ENCODE results near the gene RASSF7.

Gene RASSF7

GRCh38 chr11:586376-587316 is 25.9 kb downstream of the RASSF7 start:
- DNase-seq (ENCODE audit: low read depth), result no peak

GRCh38 chr11:587546-587945 is 26.8 kb downstream of the RASSF7 start:
- DNase-seq (ENCODE audit: low read depth), result no peak

- DNase-seq (ENCODE audit: low read depth), result no peak
Measured at GRCh38 chr11:587978-588380, 27.2 kb downstream of the RASSF7 start.

GRCh38 chr11:589798-590197 is 29.0 kb downstream of the RASSF7 start:
- no peak for DNase-seq (ENCODE audit: low read depth)

- no peak for DNase-seq (ENCODE audit: low read depth)
Measured at GRCh38 chr11:590997-591396, 30.2 kb downstream of the RASSF7 start.

- no peak for DNase-seq (ENCODE audit: low read depth)
Measured at GRCh38 chr11:592501-592900, 31.7 kb downstream of the RASSF7 start.

- no peak for DNase-seq (ENCODE audit: low read depth)
Measured at GRCh38 chr11:592918-593317, 32.1 kb downstream of the RASSF7 start.

GRCh38 chr11:593347-593746 is 32.6 kb downstream of the RASSF7 start:
- DNase-seq (ENCODE audit: low read depth), result no peak

- DNase-seq (ENCODE audit: low read depth), result no peak
Measured at GRCh38 chr11:595400-595799, 34.6 kb downstream of the RASSF7 start.

GRCh38 chr11:596374-596773 is 35.6 kb downstream of the RASSF7 start:
- DNase-seq (ENCODE audit: low read depth), result no peak

- DNase-seq (ENCODE audit: low read depth), result no peak
Measured at GRCh38 chr11:597166-597725, 36.5 kb downstream of the RASSF7 start.

GRCh38 chr11:598005-598680 is 37.4 kb downstream of the RASSF7 start:
- DNase-seq (ENCODE audit: low read depth), result no peak

- no peak for DNase-seq (ENCODE audit: low read depth)
Measured at GRCh38 chr11:601573-602245, 40.9 kb downstream of the RASSF7 start.

- DNase-seq (ENCODE audit: low read depth), result no peak
Measured at GRCh38 chr11:603154-603553, 42.4 kb downstream of the RASSF7 start.

- DNase-seq (ENCODE audit: low read depth), result no peak
Measured at GRCh38 chr11:605286-606129, 44.7 kb downstream of the RASSF7 start.

- DNase-seq (ENCODE audit: low read depth), result no peak
Measured at GRCh38 chr11:606245-606644, 45.5 kb downstream of the RASSF7 start.

GRCh38 chr11:607020-607780 is 46.4 kb downstream of the RASSF7 start:
- no peak for DNase-seq (ENCODE audit: low read depth)

GRCh38 chr11:607971-608659 is 47.3 kb downstream of the RASSF7 start:
- DNase-seq (ENCODE audit: low read depth), result no peak

- DNase-seq (ENCODE audit: low read depth), result no peak
Measured at GRCh38 chr11:608791-609251, 48.1 kb downstream of the RASSF7 start.

GRCh38 chr11:609341-609811 is 48.6 kb downstream of the RASSF7 start:
- no peak for DNase-seq (ENCODE audit: low read depth)
